WTC11 (cell line): ENCODE results near the gene RAX2.

ENCODE experiments used
- ARID4B ChIP-seq: sonication (generic); formaldehyde crosslinking; IDR thresholded peaks from 2 replicates; pipeline ENCODE4 v1.8.0; 2023; ENCODE audit warnings: missing genetic modification reagents, mild to moderate bottlenecking, borderline replicate concordance
- RELA ChIP-seq: sonication (generic); formaldehyde crosslinking; IDR thresholded peaks from 2 replicates; pipeline ENCODE4 v1.8.1; 2022; ENCODE audit warnings: missing genetic modification reagents, mild to moderate bottlenecking, borderline replicate concordance
- USF2 ChIP-seq: sonication (generic); formaldehyde crosslinking; IDR thresholded peaks from 2 replicates; pipeline ENCODE4 v1.8.1; 2023; ENCODE audit warnings: mild to moderate bottlenecking, missing genetic modification reagents, moderate library complexity

GRCh38 chr19:3810708-3811355 is 38.8 kb upstream of the RAX2 start:
- TF ChIP-seq RELA, result no peak
- no peak for TF ChIP-seq USF2 (CRISPR knock-in tag)
- TF ChIP-seq ARID4B, result no peak
